ENCODE data around the gene AGER.

AGER gene

GRCh38 chr6:32153564-32154513, 30.2 kb downstream of the AGER start, which contains the start of gene PPT2 (continued):
- TF ChIP-seq, protein P1, sequence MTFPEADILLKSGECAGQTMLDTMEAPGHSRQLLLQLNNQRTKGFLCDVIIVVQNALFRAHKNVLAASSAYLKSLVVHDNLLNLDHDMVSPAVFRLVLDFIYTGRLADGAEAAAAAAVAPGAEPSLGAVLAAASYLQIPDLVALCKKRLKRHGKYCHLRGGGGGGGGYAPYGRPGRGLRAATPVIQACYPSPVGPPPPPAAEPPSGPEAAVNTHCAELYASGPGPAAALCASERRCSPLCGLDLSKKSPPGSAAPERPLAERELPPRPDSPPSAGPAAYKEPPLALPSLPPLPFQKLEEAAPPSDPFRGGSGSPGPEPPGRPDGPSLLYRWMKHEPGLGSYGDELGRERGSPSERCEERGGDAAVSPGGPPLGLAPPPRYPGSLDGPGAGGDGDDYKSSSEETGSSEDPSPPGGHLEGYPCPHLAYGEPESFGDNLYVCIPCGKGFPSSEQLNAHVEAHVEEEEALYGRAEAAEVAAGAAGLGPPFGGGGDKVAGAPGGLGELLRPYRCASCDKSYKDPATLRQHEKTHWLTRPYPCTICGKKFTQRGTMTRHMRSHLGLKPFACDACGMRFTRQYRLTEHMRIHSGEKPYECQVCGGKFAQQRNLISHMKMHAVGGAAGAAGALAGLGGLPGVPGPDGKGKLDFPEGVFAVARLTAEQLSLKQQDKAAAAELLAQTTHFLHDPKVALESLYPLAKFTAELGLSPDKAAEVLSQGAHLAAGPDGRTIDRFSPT (tag by site-specific recombination; IDR thresholded peaks at IDR 0.05) = peak; percentile 73
- TF ChIP-seq, protein P2, sequence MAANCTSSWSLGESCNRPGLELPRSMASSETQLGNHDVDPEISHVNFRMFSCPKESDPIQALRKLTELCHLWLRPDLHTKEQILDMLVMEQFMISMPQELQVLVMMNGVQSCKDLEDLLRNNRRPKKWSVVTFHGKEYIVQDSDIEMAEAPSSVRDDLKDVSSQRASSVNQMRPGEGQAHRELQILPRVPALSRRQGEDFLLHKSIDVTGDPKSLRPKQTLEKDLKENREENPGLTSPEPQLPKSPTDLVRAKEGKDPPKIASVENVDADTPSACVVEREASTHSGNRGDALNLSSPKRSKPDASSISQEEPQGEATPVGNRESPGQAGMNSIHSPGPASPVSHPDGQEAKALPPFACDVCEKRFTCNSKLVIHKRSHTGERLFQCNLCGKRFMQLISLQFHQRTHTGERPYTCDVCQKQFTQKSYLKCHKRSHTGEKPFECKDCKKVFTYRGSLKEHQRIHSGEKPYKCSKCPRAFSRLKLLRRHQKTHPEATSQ (tag by site-specific recombination; IDR thresholded peaks at IDR 0.05) = no peak
- TF ChIP-seq ZNF660 (tag by site-specific recombination; IDR thresholded peaks at IDR 0.05) = peak; percentile 41; the same call in 1 of the 2 replicates
- peak; percentile 19; the same call in 1 of the 2 replicates for TF ChIP-seq ZBTB48 (tag by site-specific recombination; IDR thresholded peaks at IDR 0.05)
- TF ChIP-seq ZBTB10 (tag by site-specific recombination; IDR thresholded peaks at IDR 0.05) = peak; percentile 6
- peak; percentile 71; the same call in 1 of the 2 replicates for TF ChIP-seq KLF16 (tag by site-specific recombination; IDR thresholded peaks at IDR 0.05)
- TF ChIP-seq, protein P3, sequence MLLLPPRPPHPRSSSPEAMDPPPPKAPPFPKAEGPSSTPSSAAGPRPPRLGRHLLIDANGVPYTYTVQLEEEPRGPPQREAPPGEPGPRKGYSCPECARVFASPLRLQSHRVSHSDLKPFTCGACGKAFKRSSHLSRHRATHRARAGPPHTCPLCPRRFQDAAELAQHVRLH (tag by site-specific recombination; IDR thresholded peaks at IDR 0.05) = peak; percentile 34; the same call in 1 of the 2 replicates
- TF ChIP-seq ZFHX2 (tag by site-specific recombination; conservative IDR thresholded peaks at IDR 0.05) = peak; percentile 82
- peak; percentile 28; the same call in 1 of the 2 replicates for TF ChIP-seq ZNF146 (tag by site-specific recombination; IDR thresholded peaks at IDR 0.05)
- peak; percentile 62; the same call in 1 of the 2 replicates for TF ChIP-seq ZEB2 (tag by site-specific recombination; IDR thresholded peaks at IDR 0.05)
- TF ChIP-seq ZNF391 (tag by site-specific recombination; IDR thresholded peaks at IDR 0.05; ENCODE audit: borderline replicate concordance, low read depth) = no peak; the same call in 1 of the 2 replicates
- no peak for TF ChIP-seq TCF7L2 (IDR thresholded peaks at IDR 0.05; ENCODE audit: borderline replicate concordance, low read depth, low read length)
- TF ChIP-seq, protein P4, sequence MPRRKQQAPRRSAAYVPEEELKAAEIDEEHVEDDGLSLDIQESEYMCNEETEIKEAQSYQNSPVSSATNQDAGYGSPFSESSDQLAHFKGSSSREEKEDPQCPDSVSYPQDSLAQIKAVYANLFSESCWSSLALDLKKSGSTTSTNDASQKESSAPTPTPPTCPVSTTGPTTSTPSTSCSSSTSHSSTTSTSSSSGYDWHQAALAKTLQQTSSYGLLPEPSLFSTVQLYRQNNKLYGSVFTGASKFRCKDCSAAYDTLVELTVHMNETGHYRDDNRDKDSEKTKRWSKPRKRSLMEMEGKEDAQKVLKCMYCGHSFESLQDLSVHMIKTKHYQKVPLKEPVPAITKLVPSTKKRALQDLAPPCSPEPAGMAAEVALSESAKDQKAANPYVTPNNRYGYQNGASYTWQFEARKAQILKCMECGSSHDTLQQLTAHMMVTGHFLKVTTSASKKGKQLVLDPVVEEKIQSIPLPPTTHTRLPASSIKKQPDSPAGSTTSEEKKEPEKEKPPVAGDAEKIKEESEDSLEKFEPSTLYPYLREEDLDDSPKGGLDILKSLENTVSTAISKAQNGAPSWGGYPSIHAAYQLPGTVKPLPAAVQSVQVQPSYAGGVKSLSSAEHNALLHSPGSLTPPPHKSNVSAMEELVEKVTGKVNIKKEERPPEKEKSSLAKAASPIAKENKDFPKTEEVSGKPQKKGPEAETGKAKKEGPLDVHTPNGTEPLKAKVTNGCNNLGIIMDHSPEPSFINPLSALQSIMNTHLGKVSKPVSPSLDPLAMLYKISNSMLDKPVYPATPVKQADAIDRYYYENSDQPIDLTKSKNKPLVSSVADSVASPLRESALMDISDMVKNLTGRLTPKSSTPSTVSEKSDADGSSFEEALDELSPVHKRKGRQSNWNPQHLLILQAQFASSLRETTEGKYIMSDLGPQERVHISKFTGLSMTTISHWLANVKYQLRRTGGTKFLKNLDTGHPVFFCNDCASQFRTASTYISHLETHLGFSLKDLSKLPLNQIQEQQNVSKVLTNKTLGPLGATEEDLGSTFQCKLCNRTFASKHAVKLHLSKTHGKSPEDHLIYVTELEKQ (tag by site-specific recombination; IDR thresholded peaks at IDR 0.05; ENCODE audit: borderline replicate concordance) = peak; percentile 23; the same call in 1 of the 2 replicates
- peak; percentile 72 for TF ChIP-seq KLF9 (tag by site-specific recombination; IDR thresholded peaks at IDR 0.05; ENCODE audit: low read depth)
- TF ChIP-seq SP3 (tag by site-specific recombination; IDR thresholded peaks at IDR 0.05) = peak; percentile 72
- TF ChIP-seq ZNF843 (tag by site-specific recombination; IDR thresholded peaks at IDR 0.05) = peak; percentile 24; the same call in 1 of the 2 replicates
- peak; percentile 52; the same call in 1 of the 2 replicates for TF ChIP-seq ZNF2 (tag by site-specific recombination; IDR thresholded peaks at IDR 0.05)
- TF ChIP-seq, protein P5, sequence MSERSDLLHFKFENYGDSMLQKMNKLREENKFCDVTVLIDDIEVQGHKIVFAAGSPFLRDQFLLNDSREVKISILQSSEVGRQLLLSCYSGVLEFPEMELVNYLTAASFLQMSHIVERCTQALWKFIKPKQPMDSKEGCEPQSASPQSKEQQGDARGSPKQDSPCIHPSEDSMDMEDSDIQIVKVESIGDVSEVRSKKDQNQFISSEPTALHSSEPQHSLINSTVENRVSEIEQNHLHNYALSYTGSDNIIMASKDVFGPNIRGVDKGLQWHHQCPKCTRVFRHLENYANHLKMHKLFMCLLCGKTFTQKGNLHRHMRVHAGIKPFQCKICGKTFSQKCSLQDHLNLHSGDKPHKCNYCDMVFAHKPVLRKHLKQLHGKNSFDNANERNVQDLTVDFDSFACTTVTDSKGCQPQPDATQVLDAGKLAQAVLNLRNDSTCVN (tag by site-specific recombination; optimal IDR thresholded peaks at IDR 0.05) = peak; percentile 81
- TF ChIP-seq ZNF416 (tag by site-specific recombination; IDR thresholded peaks at IDR 0.05) = no peak
- no peak for TF ChIP-seq ZNF777 (tag by site-specific recombination; IDR thresholded peaks at IDR 0.05; ENCODE audit: borderline replicate concordance)
- peak; percentile 75 for TF ChIP-seq ZBTB11 (tag by site-specific recombination; conservative IDR thresholded peaks at IDR 0.05; ENCODE audit: low read depth)
- peak; percentile 74; the same call in 1 of the 2 replicates for TF ChIP-seq ZNF501 (tag by site-specific recombination; IDR thresholded peaks at IDR 0.05)
